OCI-LY1 (cell line): Measurements from ENCODE around the gene NPIPB8.
"Not testable (repeated sequence)": the region's sequence is repeated elsewhere in the genome, so short reads cannot be mapped to it uniquely, and the experiment has no call there.

ENCODE experiments used
- H2AFZ ChIP-seq: fragments of 200-600 bp; sonication (generic), shearing (Covaris generic); 2 replicates; pipeline ENCODE4 v1.6.0; 2014; ENCODE audit warnings: antibody characterized with exemption, mild to moderate bottlenecking, low read length
- H3F3A ChIP-seq: fragments of 200-600 bp; sonication (generic), shearing (Covaris generic); 2 replicates; pipeline ENCODE4 v1.6.0; 2014; ENCODE audit warnings: mild to moderate bottlenecking, antibody characterized with exemption, low read length, moderate library complexity; ENCODE audit not compliant: insufficient read depth
- H3K27ac ChIP-seq: fragments of 200-600 bp; sonication (generic); 2 replicates; pipeline ENCODE4 v1.5.1; 2014; ENCODE audit warnings: low read length, mixed run types, mild to moderate bottlenecking, low read depth; ENCODE audit not compliant: poor library complexity, severe bottlenecking
- H3K27me3 ChIP-seq: fragments of 200-600 bp; sonication (generic); 2 replicates; pipeline ENCODE4 v1.6.0; 2014; ENCODE audit warnings: antibody characterized with exemption, mild to moderate bottlenecking, low read length, moderate library complexity; ENCODE audit not compliant: insufficient read depth
- H3K36me3 ChIP-seq: fragments of 200-600 bp; sonication (generic); 2 replicates; pipeline ENCODE4 v1.6.1; 2014; ENCODE audit warnings: mild to moderate bottlenecking, antibody characterized with exemption, low read length, moderate library complexity, mixed read lengths; ENCODE audit not compliant: insufficient read depth
- H3K4me1 ChIP-seq: fragments of 200-600 bp; sonication (generic); 2 replicates; pipeline ENCODE4 v1.5.1; 2014; ENCODE audit warnings: mild to moderate bottlenecking, low read length, moderate library complexity; ENCODE audit not compliant: insufficient read depth, severe bottlenecking
- H3K4me2 ChIP-seq: fragments of 200-600 bp; sonication (generic), shearing (Covaris generic); 2 replicates; pipeline ENCODE4 v1.6.1; 2014; ENCODE audit warnings: low read length
- H3K4me3 ChIP-seq: fragments of 200-600 bp; sonication (generic); 2 replicates; pipeline ENCODE4 v1.5.1; 2014; ENCODE audit warnings: low read length, low read depth, mild to moderate bottlenecking, mixed read lengths; ENCODE audit not compliant: poor library complexity, severe bottlenecking
- H3K79me2 ChIP-seq: fragments of 200-600 bp; shearing (Covaris generic); 2 replicates; pipeline ENCODE4 v1.6.1; 2016; ENCODE audit warnings: mixed run types, low read length, mixed read lengths; ENCODE audit not compliant: insufficient read depth
- H3K9ac ChIP-seq: fragments of 200-600 bp; sonication (generic), shearing (Covaris generic); 2 replicates; pipeline ENCODE4 v1.6.1; 2014; ENCODE audit warnings: mild to moderate bottlenecking, low read length, mixed read lengths
- H3K9me2 ChIP-seq: fragments of 200-600 bp; sonication (generic), shearing (Covaris generic); 2 replicates; pipeline ENCODE4 v1.6.1; 2014; ENCODE audit warnings: low read depth, mild to moderate bottlenecking, low read length, mixed read lengths
- H3K9me3 ChIP-seq: fragments of 200-600 bp; shearing (Covaris generic); 2 replicates; pipeline ENCODE4 v1.6.1; 2014; ENCODE audit warnings: low read length, mixed read lengths
- H4K20me1 ChIP-seq: fragments of 200-600 bp; sonication (generic), shearing (Covaris generic); 2 replicates; pipeline ENCODE4 v1.6.0; 2016; ENCODE audit warnings: mild to moderate bottlenecking, low read length; ENCODE audit not compliant: insufficient read depth
- CTCF ChIP-seq: fragments of 200-600 bp; sonication (generic), shearing (Covaris generic); IDR thresholded peaks from 2 replicates; pipeline ENCODE4 v1.5.1; 2017; ENCODE audit warnings: mild to moderate bottlenecking, antibody characterized with exemption, low read length, moderate library complexity, mixed read lengths
- EZH2 ChIP-seq: fragments of 200-600 bp; sonication (generic), shearing (Covaris generic); IDR thresholded peaks from 2 replicates; pipeline ENCODE4 v1.8.0; 2017; ENCODE audit warnings: borderline replicate concordance, mixed run types, mild to moderate bottlenecking, antibody characterized with exemption, low read length, moderate library complexity, mixed read lengths

Gene NPIPB8

GRCh38 chr16:28606291-28607115 lies 31.4 kb upstream of the NPIPB8 start:
- Histone ChIP-seq H3K36me3 (no peaks in the 10 kb centered on the region), H3F3A (no peaks in the 10 kb centered on the region), H3K9ac (no peak overlapping the region), H3K4me3 (no peak overlapping the region), H3K79me2 (no peaks in the 10 kb centered on the region), H4K20me1 (no peaks in the 10 kb centered on the region), H3K4me1 (peaks cover 5% of the 10 kb centered on the region), H3K9me3 (no peaks in the 10 kb centered on the region), H2AFZ (no peak overlapping the region), H3K27me3 (no peaks in the 10 kb centered on the region), H3K27ac (no peak overlapping the region), H3K4me2 (no peak overlapping the region), H3K9me2 (no peaks in the 10 kb centered on the region)
- TF ChIP-seq EZH2 = no peak

GRCh38 chr16:28607116-28607623 lies 30.7 kb upstream of the NPIPB8 start:
- Histone ChIP-seq H3K9me2 (no peaks in the 10 kb centered on the region), H3K79me2 (no peaks in the 10 kb centered on the region), H3K4me3 (no peak overlapping the region), H3K36me3 (no peaks in the 10 kb centered on the region), H2AFZ (no peak overlapping the region), H3K4me1 (peaks cover 5% of the 10 kb centered on the region), H3K9ac (no peak overlapping the region), H3K9me3 (no peaks in the 10 kb centered on the region), H3F3A (no peaks in the 10 kb centered on the region), H4K20me1 (no peaks in the 10 kb centered on the region), H3K27me3 (no peaks in the 10 kb centered on the region), H3K27ac (no peak overlapping the region), H3K4me2 (no peak overlapping the region)
- TF ChIP-seq CTCF = no peak
- no peak for TF ChIP-seq EZH2

GRCh38 chr16:28607681-28608495 lies 30.0 kb upstream of the NPIPB8 start:
- H3K9ac ChIP-seq, H2AFZ ChIP-seq, H3K4me2 ChIP-seq, H3K79me2 ChIP-seq, H3F3A ChIP-seq, H3K4me1 ChIP-seq, H3K9me3 ChIP-seq, H3K4me3 ChIP-seq, H3K36me3 ChIP-seq, H4K20me1 ChIP-seq, H3K27me3 ChIP-seq, H3K9me2 ChIP-seq, H3K27ac ChIP-seq: not testable (repeated sequence)

GRCh38 chr16:28608496-28608808 lies 29.4 kb upstream of the NPIPB8 start:
- not testable (repeated sequence) for H3K9me3 ChIP-seq, H4K20me1 ChIP-seq, H3K4me2 ChIP-seq, H3K4me1 ChIP-seq, H3K27ac ChIP-seq, H3K9ac ChIP-seq, H3F3A ChIP-seq, H3K9me2 ChIP-seq, H3K79me2 ChIP-seq, H2AFZ ChIP-seq, H3K4me3 ChIP-seq, H3K36me3 ChIP-seq, H3K27me3 ChIP-seq

- H3K4me3 ChIP-seq, H3K27me3 ChIP-seq, H3K36me3 ChIP-seq, H2AFZ ChIP-seq, H3K9me2 ChIP-seq, H3K9me3 ChIP-seq, H4K20me1 ChIP-seq, H3K27ac ChIP-seq, H3K4me1 ChIP-seq, H3K9ac ChIP-seq, H3K79me2 ChIP-seq, H3K4me2 ChIP-seq, H3F3A ChIP-seq: not testable (repeated sequence)
Measured at GRCh38 chr16:28608867-28609596, 28.8 kb upstream of the NPIPB8 start.
